Measurements from ENCODE around the gene ART5. TPM values are rescaled to one million over a fixed set of nuclear protein-coding genes. Genes with fewer than 3 reads are reported as not detected.
"Not testable (repeated sequence)": the region's sequence is repeated elsewhere in the genome, so short reads cannot be mapped to it uniquely, and the experiment has no call there.

The ART5 gene
- total RNA-seq, 2 experiments from 2014 or later = not detected

DNA sequence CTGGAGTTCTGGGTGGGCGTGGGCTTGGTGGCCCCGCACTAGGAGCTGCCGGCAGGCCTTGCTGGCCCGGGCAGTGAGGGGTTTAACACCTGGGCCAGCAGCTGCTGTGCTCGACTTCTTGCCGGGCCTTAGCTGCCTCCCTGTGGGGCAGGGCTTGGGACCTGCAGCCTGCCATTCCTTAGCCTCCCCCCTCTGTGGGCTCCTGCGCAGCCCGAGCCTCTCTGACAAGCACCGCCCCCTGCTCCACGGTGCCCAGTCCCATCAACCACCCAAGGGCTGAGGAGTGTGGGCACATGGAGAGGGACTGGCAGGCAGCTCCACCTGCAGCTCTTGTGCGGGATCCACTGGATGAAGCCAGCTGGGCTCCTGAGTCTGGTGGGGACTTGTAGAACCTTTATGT, 53.0 kb downstream of the ART5 start:
- POLR2A ChIA-PET, CTCF ChIA-PET: not testable (repeated sequence)

Other genes with a start within 250 kb of the ART5 start
- not detected for gene ART1, start 3.1 kb upstream of the ART5 start, total RNA-seq
- gene CHRNA10, start 29.4 kb upstream of the ART5 start, total RNA-seq = 1 to 10 TPM; 1.3 to 1.4 TPM
- 100 to 1,000 TPM; 107 TPM for gene NUP98, start 155.6 kb upstream of the ART5 start, total RNA-seq
- gene PGAP2, start 166.6 kb upstream of the ART5 start, total RNA-seq = 10 to 100 TPM; 39.6 to 40.1 TPM
- 100 to 1,000 TPM; 188 to 190 TPM for gene RHOG, start 199.0 kb upstream of the ART5 start, total RNA-seq
- 10 to 100 TPM; 43.9 to 45.8 TPM for gene STIM1, start 213.7 kb upstream of the ART5 start, total RNA-seq